RWPE1 (cell line): ENCODE measurements around the gene SAFB.

Experiments
- CTCF ChIA-PET: fragments of 350-600 bp; sonication (Branson Sonifier 250); formaldehyde crosslinking; extraction: SDS; loops from one replicate; lab custom pipeline; 2021; lab: Yijun Ruan, JAX
- POLR2A ChIA-PET: fragments of 400-600 bp; formaldehyde crosslinking; extraction: SDS; loops from one replicate; lab custom pipeline; 2020; ENCODE audit warnings: antibody characterized with exemption; ENCODE audit not compliant: low non-redundant PET; lab: Yijun Ruan, JAX
- DNase-seq: peaks from one replicate; pipeline ENCODE4 v3.0.0; 2012; ENCODE audit warnings: low spot score
- H3K27ac ChIP-seq: fragments of 450-650 bp; 2 replicates; pipeline ENCODE4 v1.5.1; 2017
- TF ChIP-seq, protein P1 (sequence below): fragments of 450-650 bp; conservative IDR thresholded peaks from 2 replicates; pipeline ENCODE4 v1.5.1; 2017; ENCODE audit warnings: low read depth, mild to moderate bottlenecking

Gene SAFB

DNA sequence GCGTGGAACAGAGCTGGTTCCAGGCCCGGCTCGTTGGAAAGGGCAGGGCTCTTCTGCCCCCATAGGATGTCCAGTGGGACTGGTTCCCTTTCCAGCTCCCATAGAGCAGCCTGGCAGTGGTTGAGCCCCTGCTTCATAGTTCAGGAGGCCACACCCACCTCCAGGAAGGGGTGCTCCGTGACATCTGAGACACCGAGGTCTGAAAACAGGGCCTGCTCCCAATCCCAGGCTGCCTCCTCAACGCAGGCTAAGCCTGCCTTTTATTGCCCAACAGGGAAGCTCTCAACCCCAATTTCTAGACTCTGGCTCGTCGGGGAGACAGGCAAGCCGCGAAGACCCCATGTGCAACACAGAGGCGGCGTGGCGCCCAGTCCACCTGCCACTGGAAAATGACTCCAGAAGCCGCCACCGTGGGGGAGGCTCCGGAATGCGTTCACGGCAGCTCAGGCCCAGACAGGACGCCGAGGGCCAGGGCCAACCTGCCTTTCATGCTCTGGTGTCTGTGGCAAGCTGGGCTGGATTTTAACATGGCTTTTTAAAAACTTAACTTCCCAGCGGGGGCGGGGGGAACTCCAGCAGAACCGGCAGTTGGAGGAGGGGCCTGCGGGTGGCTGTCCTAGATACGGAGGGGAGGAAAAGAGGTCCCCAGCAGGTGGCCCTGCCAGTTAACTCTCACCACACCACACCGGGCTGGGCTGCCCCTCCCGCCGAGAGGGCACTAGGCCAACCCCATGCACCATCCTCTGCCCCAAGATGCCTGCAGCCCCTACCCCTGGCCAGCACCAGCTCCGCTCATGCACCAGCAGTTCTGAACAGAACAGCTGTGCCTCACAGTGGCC, 37.2 kb upstream of the SAFB start:
- TF ChIP-seq, protein P1, sequence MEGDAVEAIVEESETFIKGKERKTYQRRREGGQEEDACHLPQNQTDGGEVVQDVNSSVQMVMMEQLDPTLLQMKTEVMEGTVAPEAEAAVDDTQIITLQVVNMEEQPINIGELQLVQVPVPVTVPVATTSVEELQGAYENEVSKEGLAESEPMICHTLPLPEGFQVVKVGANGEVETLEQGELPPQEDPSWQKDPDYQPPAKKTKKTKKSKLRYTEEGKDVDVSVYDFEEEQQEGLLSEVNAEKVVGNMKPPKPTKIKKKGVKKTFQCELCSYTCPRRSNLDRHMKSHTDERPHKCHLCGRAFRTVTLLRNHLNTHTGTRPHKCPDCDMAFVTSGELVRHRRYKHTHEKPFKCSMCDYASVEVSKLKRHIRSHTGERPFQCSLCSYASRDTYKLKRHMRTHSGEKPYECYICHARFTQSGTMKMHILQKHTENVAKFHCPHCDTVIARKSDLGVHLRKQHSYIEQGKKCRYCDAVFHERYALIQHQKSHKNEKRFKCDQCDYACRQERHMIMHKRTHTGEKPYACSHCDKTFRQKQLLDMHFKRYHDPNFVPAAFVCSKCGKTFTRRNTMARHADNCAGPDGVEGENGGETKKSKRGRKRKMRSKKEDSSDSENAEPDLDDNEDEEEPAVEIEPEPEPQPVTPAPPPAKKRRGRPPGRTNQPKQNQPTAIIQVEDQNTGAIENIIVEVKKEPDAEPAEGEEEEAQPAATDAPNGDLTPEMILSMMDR = no peak
- POLR2A ChIA-PET = no interaction called here
- DNase-seq = no peak
- CTCF ChIA-PET = interaction anchor here (0.6 kb wide), 1 partner anchor 547 kb away, joined by 3 read pairs; no protein-coding TSS in a partner anchor
- peak overlapping the region; percentile 35 for H3K27ac ChIP-seq

DNA sequence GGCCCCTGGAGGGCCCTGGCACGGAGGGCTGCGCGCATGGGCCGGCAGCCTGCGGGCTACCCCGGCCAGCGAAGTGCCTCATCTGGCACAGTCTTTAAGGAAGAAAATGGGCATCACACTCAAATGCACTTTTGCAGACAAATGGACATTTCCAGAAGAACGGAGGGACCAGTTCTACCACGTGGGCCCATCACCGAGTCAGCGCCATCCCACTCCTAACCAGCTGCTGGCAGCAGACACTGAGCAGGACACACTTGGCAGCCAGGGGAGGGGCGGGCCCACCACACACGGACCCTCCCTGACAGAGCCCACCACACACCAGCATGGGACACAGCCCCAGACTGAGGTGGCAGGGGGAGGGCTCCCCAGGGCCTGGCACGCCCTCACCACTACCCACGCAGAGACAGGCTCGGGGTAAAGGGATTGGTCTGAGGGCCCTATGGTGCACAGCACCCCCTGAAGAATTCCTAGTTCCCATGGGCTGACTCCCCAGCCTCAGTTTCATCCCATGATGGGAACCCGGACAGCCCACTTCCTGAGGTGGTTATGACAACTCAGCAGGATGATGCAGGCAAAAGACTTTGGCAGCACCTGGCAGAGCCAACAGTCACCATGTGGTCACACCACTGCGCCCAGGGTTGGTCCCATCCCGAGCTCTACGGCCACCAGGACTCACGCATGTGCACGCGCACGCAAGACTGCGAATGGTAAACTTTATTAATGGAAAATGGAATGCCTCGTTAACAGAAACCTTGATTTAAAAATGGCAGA, 36.4 kb upstream of the SAFB start:
- CTCF ChIA-PET = interaction anchor here (0.5 to 0.6 kb wide), 2 partner anchors 23 to 547 kb away, joined by 3 to 4 read pairs; no protein-coding TSS in a partner anchor

DNA sequence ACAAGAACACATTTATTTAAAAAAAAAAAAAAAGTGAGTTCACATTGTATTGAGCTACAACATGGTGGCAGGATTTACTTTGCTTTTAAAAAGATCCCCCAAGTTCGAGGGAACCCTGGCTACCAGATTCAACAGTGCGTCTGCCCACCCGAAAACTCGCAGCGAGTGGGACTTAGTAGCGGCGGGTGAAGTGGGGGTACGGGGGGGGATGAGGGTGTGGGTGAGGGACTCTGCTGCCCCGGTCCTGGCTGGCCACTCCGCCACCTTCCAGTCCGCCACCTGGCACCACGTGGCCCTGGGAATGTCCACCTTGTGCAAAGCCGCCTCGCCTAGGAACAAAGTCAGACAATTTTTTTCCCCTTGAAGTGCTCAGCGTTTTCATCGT, 35.8 kb upstream of the SAFB start:
- ChIA-PET POLR2A (no interaction called here), CTCF (interaction anchor here (0.5 kb wide), 1 partner anchor 23 kb away, joined by 4 read pairs; no protein-coding TSS in a partner anchor)

More for the DNA sequence above, 36.4 kb upstream of the SAFB start:
- DNase-seq = no peak
- POLR2A ChIA-PET = no interaction called here
- peak overlapping the region; percentile 35 for H3K27ac ChIP-seq
- TF ChIP-seq, protein P1 = no peak

DNA sequence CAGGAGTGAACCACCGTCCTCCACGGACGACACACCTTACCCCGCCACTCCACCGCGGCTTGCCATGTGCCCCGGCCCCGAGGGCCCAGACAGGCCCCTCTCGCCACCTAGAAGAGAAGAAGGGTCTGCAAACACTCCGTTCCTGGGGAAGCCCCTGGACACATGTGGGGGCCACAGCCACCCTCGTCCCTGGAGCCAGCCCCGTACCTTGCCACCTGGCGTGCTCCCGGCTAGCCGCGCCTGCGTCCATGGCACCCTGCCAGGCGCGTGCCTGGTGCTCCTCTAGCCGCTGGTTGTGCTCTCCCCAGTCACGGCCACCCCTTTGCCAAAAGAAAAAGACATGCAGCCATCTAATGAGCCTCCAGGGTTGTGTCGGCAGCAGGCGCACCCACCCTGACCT, 35.2 kb upstream of the SAFB start:
- ChIA-PET POLR2A (no interaction called here), CTCF (no interaction called here)
- TF ChIP-seq, protein P1 = no peak
- H3K27ac ChIP-seq = no peak overlapping the region
- DNase-seq = no peak

More for the DNA sequence above, 35.8 kb upstream of the SAFB start:
- TF ChIP-seq, protein P1 = no peak
- no peak overlapping the region for H3K27ac ChIP-seq
- no peak for DNase-seq

DNA sequence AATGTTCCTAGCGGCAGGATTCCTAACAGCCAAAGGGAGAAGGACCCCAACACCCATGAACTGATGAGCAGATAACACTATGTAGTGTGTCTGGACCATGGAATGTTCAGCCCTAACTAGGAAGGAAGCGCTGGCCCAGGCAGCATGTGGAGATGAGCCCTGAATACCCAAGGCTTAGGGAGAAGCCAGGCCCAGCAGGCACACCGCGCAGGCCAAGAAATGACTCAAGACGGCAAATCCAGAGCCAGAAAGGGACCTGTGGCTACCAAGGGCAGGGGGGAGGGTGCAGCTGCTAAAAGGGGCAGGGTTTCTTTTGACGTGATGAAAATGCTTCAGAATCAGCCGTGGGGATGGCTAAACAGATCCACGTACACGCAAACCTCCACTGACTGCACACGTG, 34.4 kb upstream of the SAFB start:
- POLR2A ChIA-PET = no interaction called here
- CTCF ChIA-PET = no interaction called here

More for the DNA sequence above, 34.4 kb upstream of the SAFB start:
- DNase-seq = no peak
- TF ChIP-seq, protein P1 = no peak
- no peak overlapping the region for H3K27ac ChIP-seq
